GM10266 (cell line): Measurements from ENCODE around the gene TSPAN9.

Experiments
- DNase-seq: peaks from one replicate; pipeline ENCODE4 v3.0.0; 2012; ENCODE audit errors: extremely low spot score
- TF ChIP-seq, protein P1 (sequence below): IDR thresholded peaks from 2 replicates; pipeline ENCODE4 v1.5.1; 2012; ENCODE audit warnings: mild to moderate bottlenecking, low read depth; ENCODE audit not compliant: control insufficient read depth, insufficient read depth; ENCODE audit errors: missing control alignments

The TSPAN9 gene

DNA sequence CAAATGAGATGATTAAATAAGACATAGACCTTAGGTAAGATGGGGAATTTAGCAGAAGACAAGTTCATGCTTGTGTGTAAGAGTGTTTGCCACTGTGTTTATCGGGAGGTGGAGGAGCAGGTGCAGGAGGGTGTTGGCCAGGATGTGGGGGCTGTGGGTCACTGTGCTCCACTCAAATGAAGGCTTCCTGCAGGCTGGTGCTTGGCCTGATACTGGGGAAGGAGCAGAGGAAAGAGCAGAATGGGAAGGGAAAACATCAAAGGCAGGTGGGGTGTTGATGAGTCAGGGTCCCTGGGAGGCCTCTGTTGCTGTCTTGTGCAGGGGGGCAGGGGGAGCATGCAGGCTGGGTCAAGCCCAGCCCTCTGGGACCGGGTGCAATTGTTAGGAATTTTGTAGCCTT lies 126.5 kb downstream of the TSPAN9 start:
- no peak for DNase-seq
- TF ChIP-seq, protein P1, sequence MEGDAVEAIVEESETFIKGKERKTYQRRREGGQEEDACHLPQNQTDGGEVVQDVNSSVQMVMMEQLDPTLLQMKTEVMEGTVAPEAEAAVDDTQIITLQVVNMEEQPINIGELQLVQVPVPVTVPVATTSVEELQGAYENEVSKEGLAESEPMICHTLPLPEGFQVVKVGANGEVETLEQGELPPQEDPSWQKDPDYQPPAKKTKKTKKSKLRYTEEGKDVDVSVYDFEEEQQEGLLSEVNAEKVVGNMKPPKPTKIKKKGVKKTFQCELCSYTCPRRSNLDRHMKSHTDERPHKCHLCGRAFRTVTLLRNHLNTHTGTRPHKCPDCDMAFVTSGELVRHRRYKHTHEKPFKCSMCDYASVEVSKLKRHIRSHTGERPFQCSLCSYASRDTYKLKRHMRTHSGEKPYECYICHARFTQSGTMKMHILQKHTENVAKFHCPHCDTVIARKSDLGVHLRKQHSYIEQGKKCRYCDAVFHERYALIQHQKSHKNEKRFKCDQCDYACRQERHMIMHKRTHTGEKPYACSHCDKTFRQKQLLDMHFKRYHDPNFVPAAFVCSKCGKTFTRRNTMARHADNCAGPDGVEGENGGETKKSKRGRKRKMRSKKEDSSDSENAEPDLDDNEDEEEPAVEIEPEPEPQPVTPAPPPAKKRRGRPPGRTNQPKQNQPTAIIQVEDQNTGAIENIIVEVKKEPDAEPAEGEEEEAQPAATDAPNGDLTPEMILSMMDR: no peak

DNA sequence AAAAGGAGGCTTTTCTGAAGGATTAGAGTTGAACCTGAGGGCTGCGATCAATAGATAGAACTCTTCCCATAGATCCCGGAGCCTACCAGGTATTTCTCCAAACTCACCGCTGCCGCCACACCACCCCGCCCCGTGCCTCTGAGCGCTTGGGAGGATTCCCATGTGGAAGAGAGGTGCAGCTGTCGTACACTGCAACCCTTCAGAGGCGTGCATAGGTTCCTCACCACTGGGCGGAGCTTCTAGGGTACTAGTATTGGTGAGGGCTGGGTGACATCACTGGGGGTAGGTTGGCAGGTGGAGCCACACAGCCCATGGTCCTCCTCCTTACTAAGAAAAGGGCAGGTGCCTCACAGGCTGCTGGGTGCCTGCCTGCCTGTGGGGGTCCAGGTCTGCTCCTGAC lies 127.0 kb downstream of the TSPAN9 start:
- DNase-seq: no peak
- TF ChIP-seq, protein P1: no peak

DNA sequence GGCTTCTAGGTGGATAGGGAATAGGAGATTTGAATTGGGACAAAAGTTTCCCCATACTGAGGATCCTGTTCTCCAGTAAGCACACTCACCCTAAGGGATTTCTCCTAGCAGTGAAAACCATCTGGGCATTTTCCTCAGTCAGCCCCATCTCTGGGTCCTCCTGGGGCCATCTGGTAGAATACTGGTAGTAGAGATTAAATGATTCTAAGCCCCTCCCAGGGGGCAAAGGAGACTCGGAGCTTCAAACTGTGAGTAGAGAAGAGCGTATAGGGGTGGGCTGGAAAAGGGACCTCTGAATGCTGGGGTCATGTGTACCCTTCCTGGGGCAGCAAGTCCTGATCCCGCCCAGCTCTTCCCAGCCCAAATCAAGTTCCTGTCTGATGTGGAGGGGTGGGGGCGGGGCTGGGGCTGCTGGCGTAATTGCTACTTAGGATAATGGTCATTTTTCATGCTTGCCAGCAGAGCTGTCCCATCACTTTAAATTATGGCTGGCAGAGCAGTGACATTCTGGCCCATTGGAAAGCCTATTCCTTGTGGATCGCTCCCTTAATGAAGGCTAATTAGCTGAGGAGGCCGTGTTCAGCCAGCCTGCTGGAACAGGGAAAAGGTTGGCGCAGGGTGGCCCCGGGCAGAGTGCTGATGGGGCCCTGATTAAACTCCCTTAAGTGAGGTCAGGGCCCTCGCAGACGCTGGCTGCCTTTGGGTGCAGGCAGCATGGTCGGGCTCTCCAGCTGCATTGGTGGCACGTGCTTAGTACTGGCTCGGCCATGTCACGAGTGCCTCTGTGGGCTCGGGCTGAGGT lies 127.8 kb downstream of the TSPAN9 start:
- TF ChIP-seq, protein P1: no peak
- DNase-seq: no peak

DNA sequence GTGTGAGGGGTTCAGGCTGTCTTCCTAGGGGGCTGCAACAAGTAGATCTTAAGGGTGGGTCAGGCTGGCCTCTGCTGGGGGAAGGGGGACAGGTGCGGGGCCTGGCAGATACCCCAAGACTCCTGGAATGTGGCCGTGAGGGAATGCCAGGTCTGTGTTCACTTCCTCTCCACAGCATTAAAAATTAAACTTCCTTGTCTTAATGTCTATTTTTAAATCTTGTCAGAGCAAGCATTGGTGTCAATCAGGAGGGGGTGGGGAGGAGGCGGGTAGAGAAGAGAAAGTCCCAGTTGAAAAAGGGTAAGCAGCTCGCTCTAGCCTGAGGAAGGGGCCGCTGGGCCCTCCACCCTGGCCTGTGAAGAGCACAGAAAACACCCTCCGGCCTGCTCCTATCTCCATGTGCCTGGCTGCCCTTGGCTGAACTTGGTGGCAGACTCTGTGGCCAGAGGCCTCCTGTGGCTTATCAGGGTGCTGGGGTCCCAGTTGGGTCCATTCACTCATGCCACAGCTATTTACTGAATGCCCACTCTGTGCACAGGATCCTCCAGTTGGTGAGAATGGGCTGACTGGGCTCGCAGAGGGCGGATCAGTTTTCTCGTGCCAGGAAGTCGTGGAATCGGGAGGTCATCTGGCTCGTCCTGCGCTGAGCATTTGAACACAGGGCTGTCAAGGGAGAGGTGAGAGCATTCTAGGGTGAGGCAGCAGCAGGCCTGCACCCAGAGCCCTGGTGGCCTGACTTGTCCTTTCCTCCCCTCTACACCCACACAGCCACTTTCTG lies 128.8 kb downstream of the TSPAN9 start:
- TF ChIP-seq, protein P1: no peak
- no peak for DNase-seq

DNA sequence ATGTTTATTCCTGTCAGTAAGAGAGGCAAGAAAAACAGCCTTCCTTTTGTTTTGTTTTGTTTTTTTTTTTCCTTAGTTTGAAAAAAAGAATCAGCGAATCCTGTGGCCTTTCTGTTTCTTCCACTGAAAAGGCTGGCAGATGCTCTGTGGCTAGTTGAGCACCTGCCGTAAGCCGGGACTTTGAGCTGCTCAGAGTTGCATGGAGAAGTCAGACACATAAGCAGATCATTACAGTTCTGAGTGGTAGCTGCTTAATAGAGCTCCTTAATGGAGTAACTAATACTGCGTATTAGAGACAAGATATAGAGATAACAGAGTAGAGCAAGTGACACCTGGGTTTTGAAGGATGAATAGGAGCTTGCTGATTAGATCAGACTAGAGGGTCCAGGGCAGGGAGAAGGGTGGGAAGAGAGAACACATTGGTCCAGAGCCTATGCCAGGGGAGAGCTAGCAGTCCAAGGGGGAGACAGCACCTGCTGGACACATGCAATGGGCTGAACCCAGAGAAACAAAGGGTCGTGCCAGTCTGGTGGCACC lies 129.4 kb downstream of the TSPAN9 start:
- TF ChIP-seq, protein P1: no peak
- DNase-seq: no peak

DNA sequence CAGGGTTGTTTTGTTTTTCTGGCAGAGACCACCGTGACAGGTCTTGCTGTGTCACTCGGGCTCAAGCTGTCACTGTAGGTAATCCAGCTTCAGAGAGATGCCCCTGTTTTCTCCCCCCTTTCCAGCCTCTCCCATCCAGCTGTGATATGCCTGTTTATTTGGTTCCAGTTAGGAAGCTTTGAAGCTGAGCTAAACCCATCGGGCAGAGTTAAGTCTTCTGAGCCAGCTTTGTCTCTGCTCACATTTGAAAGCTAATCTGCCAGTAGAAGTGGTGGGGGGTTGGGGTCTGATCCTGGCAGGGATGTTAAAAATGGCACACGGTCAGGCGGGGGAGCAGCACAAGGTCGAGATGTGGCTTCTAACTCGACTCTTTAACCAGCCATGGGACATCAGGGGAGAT lies 130.0 kb downstream of the TSPAN9 start:
- TF ChIP-seq, protein P1: no peak

More for the DNA sequence above, 130.0 kb downstream of the TSPAN9 start:
- DNase-seq: no peak
